Measurements from ENCODE around the gene GNAZ.

GRCh38 chr22:23110190-23110921 is 40.0 kb downstream of the GNAZ start:
- TF ChIP-seq SPI1 (IDR thresholded peaks at IDR 0.05; ENCODE audit: low read depth, low read length) (no peak), POLR2A (IDR thresholded peaks at IDR 0.05; ENCODE audit: low read depth, low read length) (no peak), POLR2AphosphoS5 (IDR thresholded peaks at IDR 0.05; ENCODE audit: low read depth, low read length) (no peak)

Data from GM12891 (cell line).